ENCODE measurements around the gene DEPDC4. TPM values are rescaled to one million over a fixed set of nuclear protein-coding genes. Genes with fewer than 3 reads are reported as not detected.
"Not testable (repeated sequence)": the region's sequence is repeated elsewhere in the genome, so short reads cannot be mapped to it uniquely, and the experiment has no call there.

DEPDC4 gene
- 0.15 and 0.41 TPM in 2 replicates for total RNA-seq

- DNase-seq (ENCODE audit: extremely low read depth, low read depth, low spot score): peak; percentile 69
Observed at GRCh38 chr12:100266835-100267602, at the start of gene DEPDC4, which contains the start of gene SCYL2. Gene DEPDC4, minus strand, starts transcription at chr12:100267079. Its CDS starts 3 bp downstream, at chr12:100267076. Gene SCYL2, plus strand, starts transcription at chr12:100267177. Its CDS starts 15,794 bp downstream, at chr12:100282971.

GRCh38 chr12:100311317-100311716 is 44.4 kb upstream of the DEPDC4 start:
- DNase-seq (ENCODE audit: extremely low read depth, low read depth, low spot score): peak; percentile 12

- DNase-seq (ENCODE audit: extremely low read depth, low read depth, low spot score): not testable (repeated sequence)
Observed at GRCh38 chr12:100308138-100308537, 41.3 kb upstream of the DEPDC4 start.

DNA sequence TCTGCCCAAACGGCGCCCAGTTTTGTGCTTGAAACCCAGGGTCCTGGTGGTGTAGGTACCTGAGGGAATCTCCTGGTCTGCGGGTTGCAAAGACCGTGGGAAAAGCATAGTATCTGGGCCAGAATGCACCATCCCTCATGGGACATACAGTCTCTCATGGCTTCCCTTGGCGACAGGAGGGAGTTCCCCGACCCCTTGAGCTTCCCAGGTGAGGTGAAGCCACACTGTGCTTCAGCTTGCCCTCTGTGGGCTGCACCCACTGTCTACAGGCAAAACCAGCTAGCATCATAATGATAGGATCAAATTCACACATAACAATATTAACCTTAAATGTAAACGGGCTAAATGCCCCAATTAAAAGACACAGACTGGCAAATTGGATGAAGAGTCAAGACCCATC is 37.5 kb upstream of the DEPDC4 start:
- DNase-seq (ENCODE audit: extremely low read depth, low read depth, low spot score): not testable (repeated sequence)

DNA sequence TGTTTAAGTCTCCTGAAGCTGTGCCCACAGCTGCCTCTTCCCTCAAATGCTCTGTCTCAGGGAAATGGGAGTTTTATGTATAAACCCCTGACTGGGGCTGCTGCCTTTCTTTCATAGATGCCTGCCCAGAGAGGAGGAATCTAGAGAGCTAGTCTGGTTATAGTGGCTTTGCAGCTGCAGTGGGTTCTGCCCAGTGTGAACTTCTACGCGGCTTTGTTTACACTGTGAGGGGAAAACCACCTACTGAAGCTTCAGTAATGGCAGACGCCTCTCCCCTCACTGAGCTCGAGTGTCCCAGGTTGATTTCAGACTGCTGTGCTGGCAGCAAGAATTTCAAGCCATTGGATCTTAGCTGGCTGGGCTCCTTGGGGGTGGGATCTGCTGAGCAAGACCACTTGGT is 37.0 kb upstream of the DEPDC4 start:
- no peak for DNase-seq (ENCODE audit: extremely low read depth, low read depth, low spot score)

DNA sequence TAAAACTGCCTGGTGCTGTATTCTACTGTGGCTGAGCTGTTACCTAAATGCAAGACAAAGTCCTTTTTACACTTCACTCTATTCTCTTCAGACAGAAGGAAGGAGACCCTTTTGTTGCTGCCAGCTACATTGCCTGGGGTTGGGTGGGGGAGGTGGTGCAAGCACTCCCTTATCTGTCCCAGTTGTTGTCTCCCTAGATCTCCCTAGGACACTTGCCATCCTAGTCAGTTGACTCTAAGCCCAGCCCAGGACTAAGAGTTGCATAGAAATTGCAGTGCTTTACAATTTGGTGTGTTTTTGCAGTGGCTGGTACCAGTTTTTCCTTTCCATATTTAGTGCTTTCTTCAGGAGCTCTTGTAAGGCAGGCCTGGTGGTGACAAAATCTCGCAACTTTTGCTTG is 35.2 kb upstream of the DEPDC4 start:
- DNase-seq (ENCODE audit: extremely low read depth, low read depth, low spot score): no peak

- DNase-seq (ENCODE audit: extremely low read depth, low read depth, low spot score): no peak
Observed at GRCh38 chr12:100295764-100296555, 29.1 kb upstream of the DEPDC4 start.

- DNase-seq (ENCODE audit: extremely low read depth, low read depth, low spot score): not testable (repeated sequence)
Observed at GRCh38 chr12:100294366-100294765, 27.5 kb upstream of the DEPDC4 start.

GRCh38 chr12:100293017-100293416 is 26.1 kb upstream of the DEPDC4 start:
- DNase-seq (ENCODE audit: extremely low read depth, low read depth, low spot score): no peak

DNA sequence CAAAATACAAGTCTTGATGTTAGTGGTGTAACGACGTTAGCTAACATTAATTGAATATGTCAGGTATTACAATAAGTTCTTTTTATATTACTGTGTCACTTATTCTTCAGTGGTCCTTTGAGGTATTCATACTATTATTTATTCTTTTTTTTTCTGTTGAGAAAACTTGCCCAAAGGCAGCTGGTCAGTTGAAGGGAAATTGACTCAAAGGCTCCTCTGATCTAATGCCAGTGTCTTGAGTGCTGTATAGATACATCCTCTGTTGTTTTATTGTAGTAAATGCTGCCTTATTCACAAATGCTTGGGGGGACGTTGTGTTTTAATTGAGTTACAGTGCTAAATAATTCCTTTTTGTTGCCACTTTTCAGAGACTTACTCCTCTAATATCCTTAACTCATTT is 23.1 kb upstream of the DEPDC4 start:
- DNase-seq (ENCODE audit: extremely low read depth, low read depth, low spot score): no peak

GRCh38 chr12:100289038-100289437 is 22.2 kb upstream of the DEPDC4 start:
- no peak for DNase-seq (ENCODE audit: extremely low read depth, low read depth, low spot score)

GRCh38 chr12:100284556-100284955 is 17.7 kb upstream of the DEPDC4 start:
- DNase-seq (ENCODE audit: extremely low read depth, low read depth, low spot score): not testable (repeated sequence)

- no peak for DNase-seq (ENCODE audit: extremely low read depth, low read depth, low spot score)
Observed at GRCh38 chr12:100279607-100280244, 12.8 kb upstream of the DEPDC4 start.

- no peak for DNase-seq (ENCODE audit: extremely low read depth, low read depth, low spot score)
Observed at GRCh38 chr12:100279159-100279558, 12.3 kb upstream of the DEPDC4 start.

DNA sequence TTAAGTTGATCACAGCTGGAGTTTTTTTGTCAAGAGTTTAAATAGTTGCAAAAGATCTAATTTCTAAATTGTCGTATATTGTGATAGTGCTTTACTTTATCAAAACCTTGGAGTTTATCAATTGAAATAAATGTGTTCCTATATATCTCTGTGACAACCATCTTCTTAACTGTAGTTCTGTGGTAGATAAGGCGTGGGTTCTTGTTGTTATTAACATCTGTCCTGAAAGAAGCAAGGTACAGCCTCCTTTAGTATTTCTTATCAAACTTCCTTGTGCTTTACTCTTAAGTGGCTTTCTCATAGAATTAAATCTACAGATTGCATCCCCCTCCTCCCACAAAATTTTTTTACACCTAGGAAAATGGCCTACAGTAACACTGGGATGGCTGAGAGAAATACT is 7.4 kb upstream of the DEPDC4 start:
- no peak for DNase-seq (ENCODE audit: extremely low read depth, low read depth, low spot score)

- no peak for DNase-seq (ENCODE audit: extremely low read depth, low read depth, low spot score)
Observed at GRCh38 chr12:100273782-100274181, 6.9 kb upstream of the DEPDC4 start.

DNA sequence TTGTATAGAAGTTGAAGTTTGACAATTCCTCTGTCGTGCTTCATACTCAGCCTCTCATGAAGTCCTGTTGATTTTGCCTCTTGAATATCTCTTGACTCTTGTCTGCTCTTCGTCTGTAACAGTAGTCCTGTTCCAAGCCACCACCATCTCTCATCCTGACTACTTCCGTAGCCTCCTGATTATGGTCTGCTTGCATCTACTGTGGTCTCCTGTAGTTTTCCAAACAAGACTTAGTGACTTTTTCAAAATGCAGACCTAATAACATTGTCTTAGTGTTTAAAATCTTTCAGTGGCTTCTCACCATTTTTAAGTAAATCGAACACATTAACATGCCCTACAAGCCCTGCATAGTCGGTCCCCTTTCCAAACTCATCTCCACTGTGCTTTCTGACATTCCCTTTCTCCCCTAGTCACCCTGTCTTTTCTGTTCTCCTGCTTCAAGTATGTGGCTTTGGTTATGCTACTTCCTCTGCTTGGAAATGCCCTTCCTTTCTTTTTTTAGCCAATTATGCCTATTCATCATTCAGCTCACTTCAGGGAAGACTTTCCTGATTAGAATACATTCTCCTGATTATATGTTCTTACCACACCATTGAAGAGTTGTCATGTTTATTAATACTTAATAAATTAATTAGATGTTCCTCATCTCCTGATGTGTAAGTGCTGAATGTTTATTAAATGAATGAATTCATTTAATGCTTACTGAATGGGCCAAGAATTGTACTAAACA is 2.1 kb upstream of the DEPDC4 start:
- DNase-seq (ENCODE audit: extremely low read depth, low read depth, low spot score): no peak

GRCh38 chr12:100267603-100268281 is 863 bp upstream of the DEPDC4 start:
- no peak for DNase-seq (ENCODE audit: extremely low read depth, low read depth, low spot score)

DNA sequence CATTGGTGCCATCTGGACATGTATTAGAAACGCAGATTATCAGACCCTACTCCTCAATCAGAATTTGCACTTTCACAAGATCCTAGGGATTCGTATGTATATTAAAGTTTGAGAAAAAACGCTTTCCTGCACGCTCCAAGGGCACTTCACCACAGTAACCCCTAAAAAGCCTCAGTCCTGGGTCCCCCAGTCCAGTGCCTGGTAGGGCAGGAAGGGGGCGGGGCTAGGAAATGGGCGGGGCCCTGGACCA is 369 bp downstream of the DEPDC4 start:
- no peak for DNase-seq (ENCODE audit: extremely low read depth, low read depth, low spot score)
